ENCODE data around the gene CBY1.

The CBY1 gene

GRCh38 chr22:38652859-38653258 is 3.6 kb upstream of the CBY1 start:
- DNase-seq: no peak

GRCh38 chr22:38653741-38654140 is 2.7 kb upstream of the CBY1 start:
- DNase-seq: no peak

- no peak for DNase-seq
These were observed 751 bp upstream of the CBY1 start for GRCh38 chr22:38655519-38656255.

GRCh38 chr22:38657045-38657909 is 839 bp downstream of the CBY1 start:
- DNase-seq: peak; percentile 11

GRCh38 chr22:38674888-38675287 is 18.4 kb downstream of the CBY1 start:
- no peak for DNase-seq

- no peak for DNase-seq
These were observed 19.4 kb downstream of the CBY1 start for GRCh38 chr22:38675833-38676232.

GRCh38 chr22:38681582-38682335 is 25.3 kb downstream of the CBY1 start, which contains the start of gene TOMM22:
Gene TOMM22 (plus strand): TSS chr22:38681957. CDS start chr22:38681979, 22 bp downstream.
- DNase-seq: peak; percentile 88

GRCh38 chr22:38684895-38685294 is 28.5 kb downstream of the CBY1 start:
- DNase-seq: no peak

GRCh38 chr22:38685761-38686160 is 29.3 kb downstream of the CBY1 start:
- DNase-seq: no peak

- no peak for DNase-seq
These were observed 33.2 kb downstream of the CBY1 start for GRCh38 chr22:38689651-38690050.

GRCh38 chr22:38694049-38694448 is 37.6 kb downstream of the CBY1 start:
- DNase-seq: no peak

- DNase-seq: peak; percentile 69
These were observed 38.5 kb downstream of the CBY1 start for GRCh38 chr22:38694940-38695339.

GRCh38 chr22:38696606-38697424 is 40.4 kb downstream of the CBY1 start:
- DNase-seq: peak; percentile 76

- no peak for DNase-seq
These were observed 41.1 kb downstream of the CBY1 start for GRCh38 chr22:38697425-38698089.

GRCh38 chr22:38698407-38699094 is 42.1 kb downstream of the CBY1 start:
- no peak for DNase-seq

GRCh38 chr22:38699143-38699542 is 42.7 kb downstream of the CBY1 start:
- no peak for DNase-seq

- peak; percentile 6 for DNase-seq
These were observed 43.3 kb downstream of the CBY1 start for GRCh38 chr22:38699784-38700183.

GRCh38 chr22:38700270-38700788 is 43.9 kb downstream of the CBY1 start:
- peak; percentile 79 for DNase-seq

GRCh38 chr22:38700789-38701628 is 44.6 kb downstream of the CBY1 start, which contains the start of gene JOSD1:
Gene JOSD1 (minus strand): TSS chr22:38700943. CDS start chr22:38699987, 956 bp downstream.
- DNase-seq: peak; percentile 96
